CD4-positive, CD25-positive, alpha-beta regulatory T cell (primary cell): Measurements from ENCODE around the gene AGAP1. TPM values are rescaled to one million over a fixed set of nuclear protein-coding genes. Genes with fewer than 3 reads are reported as not detected.
"Not testable (repeated sequence)": the region's sequence is repeated elsewhere in the genome, so short reads cannot be mapped to it uniquely, and the experiment has no call there.

Experiments used
- ATAC-seq, 2 donors: fragments of 150-1000 bp; cut with Tn5 transposase; one replicate each; pipeline ENCODE4 v1.10.0; 2021; ENCODE audit warnings: low read depth in 2 of 2, moderate number of reproducible peaks in 2 of 2, moderate library complexity in 1 of 2
- DNase-seq, 3 donors: peaks; one replicate each; pipeline versions ENCODE4 v3.0.0 to v3.0.0-alpha.2; 2012 to 2022; ENCODE audit warnings: mixed read lengths in 1 of 3
- H3K27ac ChIP-seq: one replicate; pipeline ENCODE4 v1.7.0; 2013; ENCODE audit warnings: mild to moderate bottlenecking, low read length; ENCODE audit not compliant: insufficient read depth, poor library complexity, severe bottlenecking
- H3K27me3 ChIP-seq: one replicate; pipeline ENCODE4 v1.7.0; 2013; ENCODE audit warnings: low read length; ENCODE audit not compliant: control insufficient read depth, insufficient read depth
- H3K36me3 ChIP-seq: one replicate; pipeline ENCODE4 v1.7.0; 2013; ENCODE audit warnings: mild to moderate bottlenecking, low read length, moderate library complexity; ENCODE audit not compliant: control insufficient read depth, insufficient read depth
- H3K4me1 ChIP-seq: 2 replicates; pipeline ENCODE4 v1.7.0; 2013; ENCODE audit warnings: mild to moderate bottlenecking, low read length; ENCODE audit not compliant: insufficient read depth, control insufficient read depth, poor library complexity, severe bottlenecking
- H3K4me3 ChIP-seq: one replicate; pipeline ENCODE4 v1.7.0; 2013; ENCODE audit warnings: low read depth, mild to moderate bottlenecking, low read length, moderate library complexity
- H3K9me3 ChIP-seq, 2 experiments: 1 replicate in 1 of 2; 2 replicates in 1 of 2; pipeline ENCODE4 v1.7.0; 2013; ENCODE audit warnings: low read length in 2 of 2, mild to moderate bottlenecking in 1 of 2, moderate library complexity in 1 of 2; ENCODE audit not compliant: control insufficient read depth in 2 of 2
- H3K27ac Mint-ChIP-seq, 3 donors: one replicate each; pipeline ENCODE4 v1.8.0; 2020 to 2022; ENCODE audit warnings: mild to moderate bottlenecking in 3 of 3, mixed read lengths in 3 of 3, moderate library complexity in 2 of 3
- H3K27me3 Mint-ChIP-seq: one replicate; pipeline ENCODE4 v1.8.0; 2022; ENCODE audit warnings: mild to moderate bottlenecking, mixed read lengths
- H3K36me3 Mint-ChIP-seq: one replicate; pipeline ENCODE4 v1.8.0; 2020; ENCODE audit warnings: mixed read lengths
- H3K4me1 Mint-ChIP-seq, 4 donors: one replicate each; pipeline ENCODE4 v1.8.0; 2020 to 2022; ENCODE audit warnings: mixed read lengths in 4 of 4, mild to moderate bottlenecking in 1 of 4
- H3K4me3 Mint-ChIP-seq, 4 donors: one replicate each; pipeline ENCODE4 v1.8.0; 2020 to 2022; ENCODE audit warnings: mild to moderate bottlenecking in 4 of 4, mixed read lengths in 4 of 4, moderate library complexity in 3 of 4
- H3K9me3 Mint-ChIP-seq, 7 donors: one replicate each; pipeline ENCODE4 v1.8.0; 2020 to 2022; ENCODE audit warnings: mixed read lengths in 7 of 7, mild to moderate bottlenecking in 3 of 7, moderate library complexity in 2 of 7
- polyA plus RNA-seq, 4 donors: library from polyadenylated mRNA; unstranded; fragments of 300-500 nt; fragmentation: Illumina TruSeq; gene quantifications; one replicate each; pipeline ENCODE4 v1.2.3, GENCODE V29; 2021
- total RNA-seq: library from RNA; stranded (reverse); gene quantifications from one replicate; pipeline ENCODE4 v1.2.3, GENCODE V29; 2022

Gene AGAP1
- total and polyA plus RNA-seq, 5 donors from 2014 or later = 0.99 TPM; not detected in 4

GRCh38 chr2:235938611-235939010 lies 444.8 kb downstream of the AGAP1 start:
- no peaks in the 10 kb centered on the region for H3K27me3 ChIP-seq
- H3K36me3 ChIP-seq = no peaks in the 10 kb centered on the region
- Mint-ChIP-seq H3K36me3 (no peaks in the 10 kb centered on the region), H3K27ac (no peak overlapping the region), H3K9me3 (peaks cover 0 to 10% (median 2%) of the 10 kb centered on the region in 7 donors), H3K27me3 (no peaks in the 10 kb centered on the region), H3K4me3 (no peak overlapping the region), H3K4me1 (peaks cover 0 to 2% (median 0%) of the 10 kb centered on the region in 4 donors)
- H3K27ac ChIP-seq = no peak overlapping the region
- H3K9me3 ChIP-seq = no peaks in the 10 kb centered on the region
- H3K4me3 ChIP-seq = no peak overlapping the region
- ATAC-seq = no peak
- no peaks in the 10 kb centered on the region for H3K4me1 ChIP-seq
- no peak for DNase-seq

- no peaks in the 10 kb centered on the region for H3K36me3 Mint-ChIP-seq
- DNase-seq = no peak
- peaks cover 0 to 10% (median 2%) of the 10 kb centered on the region in 7 donors for H3K9me3 Mint-ChIP-seq
- no peaks in the 10 kb centered on the region for H3K27me3 Mint-ChIP-seq
- H3K4me1 Mint-ChIP-seq = peaks cover 0 to 2% (median 0%) of the 10 kb centered on the region in 4 donors
- Histone ChIP-seq H3K4me1 (no peaks in the 10 kb centered on the region), H3K27me3 (no peaks in the 10 kb centered on the region), H3K4me3 (no peak overlapping the region), H3K9me3 (no peaks in the 10 kb centered on the region), H3K36me3 (no peaks in the 10 kb centered on the region), H3K27ac (no peak overlapping the region)
- no peak for ATAC-seq
- no peak overlapping the region for H3K4me3 Mint-ChIP-seq
- H3K27ac Mint-ChIP-seq = no peak overlapping the region
Measured at GRCh38 chr2:235939471-235939870, 445.6 kb downstream of the AGAP1 start.

- H3K36me3 Mint-ChIP-seq = no peaks in the 10 kb centered on the region
- DNase-seq = no peak
- H3K9me3 Mint-ChIP-seq = peaks cover 0 to 10% (median 2%) of the 10 kb centered on the region in 7 donors
- Histone ChIP-seq H3K27ac (no peak overlapping the region), H3K4me3 (no peak overlapping the region), H3K9me3 (no peaks in the 10 kb centered on the region), H3K4me1 (no peaks in the 10 kb centered on the region), H3K36me3 (no peaks in the 10 kb centered on the region), H3K27me3 (no peaks in the 10 kb centered on the region)
- no peak for ATAC-seq
- no peak overlapping the region for H3K27ac Mint-ChIP-seq
- no peak overlapping the region for H3K4me3 Mint-ChIP-seq
- peaks cover 3% of the 10 kb centered on the region for H3K27me3 Mint-ChIP-seq
- H3K4me1 Mint-ChIP-seq = peaks cover 0 to 2% (median 0%) of the 10 kb centered on the region in 4 donors
Measured at GRCh38 chr2:235940330-235940729, 446.5 kb downstream of the AGAP1 start.

GRCh38 chr2:235944591-235944990 lies 450.7 kb downstream of the AGAP1 start:
- H3K27me3 ChIP-seq = no peaks in the 10 kb centered on the region
- no peak overlapping the region for H3K4me3 Mint-ChIP-seq
- no peaks in the 10 kb centered on the region for H3K9me3 ChIP-seq
- H3K27ac ChIP-seq = no peak overlapping the region
- no peaks in the 10 kb centered on the region for H3K9me3 Mint-ChIP-seq
- peaks cover 19% of the 10 kb centered on the region for H3K27me3 Mint-ChIP-seq
- no peak overlapping the region for H3K27ac Mint-ChIP-seq
- DNase-seq (no peak), ATAC-seq (no peak)
- H3K36me3 ChIP-seq = no peaks in the 10 kb centered on the region
- no peak overlapping the region for H3K4me3 ChIP-seq
- no peaks in the 10 kb centered on the region for H3K4me1 ChIP-seq
- no peaks in the 10 kb centered on the region for H3K36me3 Mint-ChIP-seq
- peaks cover 0 to 5% (median 0%) of the 10 kb centered on the region in 4 donors for H3K4me1 Mint-ChIP-seq

- H3K9me3 ChIP-seq = no peaks in the 10 kb centered on the region
- no peak overlapping the region for H3K4me3 ChIP-seq
- H3K27ac Mint-ChIP-seq = no peak overlapping the region
- peaks cover 22% of the 10 kb centered on the region for H3K27me3 Mint-ChIP-seq
- no peaks in the 10 kb centered on the region for H3K27me3 ChIP-seq
- ATAC-seq (no peak), DNase-seq (no peak)
- H3K27ac ChIP-seq = no peak overlapping the region
- H3K4me1 Mint-ChIP-seq = peaks cover 0 to 5% (median 0%) of the 10 kb centered on the region in 4 donors
- H3K36me3 Mint-ChIP-seq = no peaks in the 10 kb centered on the region
- no peaks in the 10 kb centered on the region for H3K36me3 ChIP-seq
- no peaks in the 10 kb centered on the region for H3K9me3 Mint-ChIP-seq
- no peak overlapping the region for H3K4me3 Mint-ChIP-seq
- no peaks in the 10 kb centered on the region for H3K4me1 ChIP-seq
Measured at GRCh38 chr2:235945608-235946140, 451.8 kb downstream of the AGAP1 start.

GRCh38 chr2:235946590-235946989 lies 452.7 kb downstream of the AGAP1 start:
- no peaks in the 10 kb centered on the region for H3K9me3 ChIP-seq
- Mint-ChIP-seq H3K27me3 (peaks cover 26% of the 10 kb centered on the region), H3K9me3 (no peaks in the 10 kb centered on the region), H3K4me1 (peaks cover 0 to 12% (median 3%) of the 10 kb centered on the region in 4 donors), H3K27ac (no peak overlapping the region), H3K4me3 (no peak overlapping the region), H3K36me3 (no peaks in the 10 kb centered on the region)
- no peak for DNase-seq
- no peak for ATAC-seq
- no peak overlapping the region for H3K4me3 ChIP-seq
- no peaks in the 10 kb centered on the region for H3K27me3 ChIP-seq
- no peaks in the 10 kb centered on the region for H3K36me3 ChIP-seq
- no peaks in the 10 kb centered on the region for H3K4me1 ChIP-seq
- H3K27ac ChIP-seq = no peak overlapping the region

GRCh38 chr2:235947055-235947454 lies 453.2 kb downstream of the AGAP1 start:
- Mint-ChIP-seq H3K27me3 (peaks cover 30% of the 10 kb centered on the region), H3K4me1 (peaks cover 3 to 17% (median 8%) of the 10 kb centered on the region in 4 donors)
- not testable (repeated sequence) for H3K27ac ChIP-seq, H3K36me3 Mint-ChIP-seq, H3K4me3 ChIP-seq, DNase-seq, ATAC-seq, H3K4me3 Mint-ChIP-seq, H3K9me3 Mint-ChIP-seq, H3K4me1 ChIP-seq, H3K36me3 ChIP-seq, H3K27me3 ChIP-seq, H3K9me3 ChIP-seq, H3K27ac Mint-ChIP-seq
